HUES6 (cell line): ENCODE data around the gene RAP1B.
A peak's percentile ranks its signal among the peaks of the same experiment; 100 is the strongest.

ENCODE experiments used
- H3K27ac ChIP-seq: 2 replicates; pipeline ENCODE4 v1.7.0; 2013; ENCODE audit warnings: low read depth, mild to moderate bottlenecking, low read length, inconsistent platforms
- H3K27me3 ChIP-seq: 2 replicates; pipeline ENCODE4 v1.6.1; 2013; ENCODE audit warnings: low read length; ENCODE audit not compliant: control insufficient read depth, insufficient read depth
- H3K36me3 ChIP-seq: 2 replicates; pipeline ENCODE4 v1.6.1; 2013; ENCODE audit warnings: low read length; ENCODE audit not compliant: control insufficient read depth, insufficient read depth
- H3K4me1 ChIP-seq: 2 replicates; pipeline ENCODE4 v1.6.1; 2013; ENCODE audit warnings: low read length; ENCODE audit not compliant: control insufficient read depth, insufficient read depth
- H3K4me3 ChIP-seq: 2 replicates; pipeline ENCODE4 v1.5.1; 2013; ENCODE audit warnings: low read depth, low read length
- H3K9ac ChIP-seq: one replicate; pipeline ENCODE4 v1.6.1; 2013; ENCODE audit warnings: mild to moderate bottlenecking, low read length
- H3K9me3 ChIP-seq: 2 replicates; pipeline ENCODE4 v1.6.1; 2013; ENCODE audit warnings: low read depth, low read length; ENCODE audit not compliant: control insufficient read depth, insufficient read depth

RAP1B gene

DNA sequence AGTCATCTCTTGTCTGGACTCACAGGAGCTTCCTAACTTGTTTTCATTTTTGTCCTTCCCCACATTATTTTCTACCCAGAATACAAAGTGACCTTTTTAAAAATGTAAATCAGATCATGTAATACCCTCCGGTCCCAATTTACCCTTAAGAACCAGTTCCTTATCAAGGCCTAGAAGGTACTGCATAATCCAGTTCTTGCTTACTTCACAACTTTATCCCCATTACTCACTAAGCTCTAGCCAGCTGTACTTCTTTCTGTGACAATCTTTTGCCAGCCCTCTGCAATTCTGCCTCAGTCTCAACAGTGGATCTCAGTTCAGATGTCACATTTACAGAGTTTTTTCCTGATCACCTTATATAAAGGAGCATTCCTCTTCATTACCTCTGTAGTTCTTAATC is 11.6 kb downstream of the RAP1B start:
- peaks cover 20% of the 10 kb centered on the region for H3K4me1 ChIP-seq
- H3K27ac ChIP-seq: peak overlapping the region; percentile 2; the same call in 1 of the 2 replicates
- H3K4me3 ChIP-seq: no peak overlapping the region
- no peaks in the 10 kb centered on the region for H3K27me3 ChIP-seq
- peaks cover 3% of the 10 kb centered on the region; the same call in 1 of the 2 replicates for H3K9me3 ChIP-seq
- H3K9ac ChIP-seq: no peak overlapping the region
- peaks cover 28% of the 10 kb centered on the region for H3K36me3 ChIP-seq

GRCh38 chr12:68623059-68623458 is 12.4 kb downstream of the RAP1B start:
- Histone ChIP-seq H3K4me3 (no peak overlapping the region), H3K4me1 (peaks cover 20% of the 10 kb centered on the region), H3K9ac (no peak overlapping the region), H3K27me3 (no peaks in the 10 kb centered on the region), H3K27ac (peak overlapping the region; percentile 2; the same call in 1 of the 2 replicates), H3K36me3 (peaks cover 36% of the 10 kb centered on the region), H3K9me3 (peaks cover 9% of the 10 kb centered on the region)

GRCh38 chr12:68623984-68624383 is 13.3 kb downstream of the RAP1B start:
- H3K4me3 ChIP-seq: no peak overlapping the region
- H3K27ac ChIP-seq: no peak overlapping the region
- no peaks in the 10 kb centered on the region for H3K27me3 ChIP-seq
- no peak overlapping the region for H3K9ac ChIP-seq
- peaks cover 10% of the 10 kb centered on the region for H3K9me3 ChIP-seq
- H3K4me1 ChIP-seq: peaks cover 20% of the 10 kb centered on the region
- H3K36me3 ChIP-seq: peaks cover 37% of the 10 kb centered on the region

GRCh38 chr12:68624933-68625332 is 14.2 kb downstream of the RAP1B start:
- Histone ChIP-seq H3K36me3 (peaks cover 37% of the 10 kb centered on the region), H3K4me1 (peaks cover 20% of the 10 kb centered on the region), H3K9me3 (peaks cover 10% of the 10 kb centered on the region)

GRCh38 chr12:68627673-68628319 is 17.1 kb downstream of the RAP1B start:
- H3K9me3 ChIP-seq: peaks cover 10% of the 10 kb centered on the region
- no peaks in the 10 kb centered on the region for H3K27me3 ChIP-seq
- peaks cover 39% of the 10 kb centered on the region for H3K36me3 ChIP-seq
- H3K4me3 ChIP-seq: no peak overlapping the region
- no peak overlapping the region for H3K27ac ChIP-seq
- H3K4me1 ChIP-seq: no peaks in the 10 kb centered on the region
- no peak overlapping the region for H3K9ac ChIP-seq

More at GRCh38 chr12:68624933-68625332, 14.2 kb downstream of the RAP1B start:
- no peak overlapping the region for H3K4me3 ChIP-seq
- no peaks in the 10 kb centered on the region for H3K27me3 ChIP-seq
- no peak overlapping the region for H3K9ac ChIP-seq
- H3K27ac ChIP-seq: no peak overlapping the region

GRCh38 chr12:68628698-68629097 is 18.0 kb downstream of the RAP1B start:
- no peaks in the 10 kb centered on the region for H3K4me1 ChIP-seq
- peaks cover 39% of the 10 kb centered on the region for H3K36me3 ChIP-seq
- no peak overlapping the region for H3K9ac ChIP-seq
- peaks cover 10% of the 10 kb centered on the region for H3K9me3 ChIP-seq
- no peaks in the 10 kb centered on the region for H3K27me3 ChIP-seq
- no peak overlapping the region for H3K27ac ChIP-seq
- no peak overlapping the region for H3K4me3 ChIP-seq

GRCh38 chr12:68630050-68630449 is 19.4 kb downstream of the RAP1B start:
- Histone ChIP-seq H3K36me3 (peaks cover 32% of the 10 kb centered on the region), H3K27ac (no peak overlapping the region), H3K27me3 (no peaks in the 10 kb centered on the region), H3K4me1 (no peaks in the 10 kb centered on the region), H3K4me3 (no peak overlapping the region), H3K9ac (no peak overlapping the region), H3K9me3 (peaks cover 10% of the 10 kb centered on the region)

GRCh38 chr12:68630598-68630997 is 19.9 kb downstream of the RAP1B start:
- Histone ChIP-seq H3K27ac (no peak overlapping the region), H3K4me1 (no peaks in the 10 kb centered on the region), H3K27me3 (no peaks in the 10 kb centered on the region), H3K36me3 (peaks cover 27% of the 10 kb centered on the region), H3K9ac (no peak overlapping the region), H3K4me3 (no peak overlapping the region), H3K9me3 (peaks cover 10% of the 10 kb centered on the region)

DNA sequence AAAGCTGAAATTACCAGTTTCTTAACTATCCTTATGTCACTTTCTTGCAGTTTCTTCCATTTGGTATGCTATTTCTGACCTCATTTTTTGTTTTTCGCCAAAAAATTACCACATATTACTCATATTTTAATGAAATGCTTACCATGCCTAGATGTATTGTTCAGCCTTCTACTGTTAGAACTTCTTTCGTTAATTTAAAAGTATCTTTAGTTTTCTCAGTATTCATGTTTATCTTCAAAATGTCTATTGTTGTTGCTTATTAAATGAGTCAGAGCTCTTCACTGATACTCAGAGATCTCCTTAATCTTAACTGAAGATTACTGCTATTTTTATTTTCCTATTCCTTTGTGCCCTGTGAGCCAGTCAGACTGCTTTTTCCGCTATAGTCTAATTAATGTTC is 20.5 kb downstream of the RAP1B start:
- no peaks in the 10 kb centered on the region for H3K4me1 ChIP-seq
- H3K4me3 ChIP-seq: no peak overlapping the region
- H3K9me3 ChIP-seq: peaks cover 10% of the 10 kb centered on the region
- H3K9ac ChIP-seq: no peak overlapping the region
- H3K36me3 ChIP-seq: peaks cover 20% of the 10 kb centered on the region
- no peak overlapping the region for H3K27ac ChIP-seq
- H3K27me3 ChIP-seq: no peaks in the 10 kb centered on the region

DNA sequence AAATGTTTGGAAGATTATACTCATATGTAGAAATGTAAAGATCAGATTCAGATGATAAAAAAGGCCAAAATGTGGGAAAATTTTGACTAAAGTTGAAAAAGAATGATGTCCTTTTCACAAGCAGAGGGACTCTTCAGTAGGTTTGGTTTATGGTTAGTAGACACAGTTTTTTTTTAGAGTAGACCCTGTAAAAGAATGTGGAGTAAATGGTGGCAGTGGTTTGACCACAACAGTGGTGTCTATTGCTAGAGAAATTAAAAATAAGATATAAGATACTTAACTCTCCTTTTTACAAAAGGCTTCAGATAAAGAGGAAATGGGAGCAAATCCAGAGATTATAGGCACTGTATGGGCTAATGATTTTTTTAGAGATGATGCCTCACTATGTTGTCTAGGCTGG is 21.8 kb downstream of the RAP1B start:
- Histone ChIP-seq H3K4me1 (no peaks in the 10 kb centered on the region), H3K4me3 (no peak overlapping the region), H3K27me3 (no peaks in the 10 kb centered on the region), H3K9me3 (peaks cover 7% of the 10 kb centered on the region), H3K9ac (no peak overlapping the region), H3K36me3 (peaks cover 8% of the 10 kb centered on the region), H3K27ac (no peak overlapping the region)

DNA sequence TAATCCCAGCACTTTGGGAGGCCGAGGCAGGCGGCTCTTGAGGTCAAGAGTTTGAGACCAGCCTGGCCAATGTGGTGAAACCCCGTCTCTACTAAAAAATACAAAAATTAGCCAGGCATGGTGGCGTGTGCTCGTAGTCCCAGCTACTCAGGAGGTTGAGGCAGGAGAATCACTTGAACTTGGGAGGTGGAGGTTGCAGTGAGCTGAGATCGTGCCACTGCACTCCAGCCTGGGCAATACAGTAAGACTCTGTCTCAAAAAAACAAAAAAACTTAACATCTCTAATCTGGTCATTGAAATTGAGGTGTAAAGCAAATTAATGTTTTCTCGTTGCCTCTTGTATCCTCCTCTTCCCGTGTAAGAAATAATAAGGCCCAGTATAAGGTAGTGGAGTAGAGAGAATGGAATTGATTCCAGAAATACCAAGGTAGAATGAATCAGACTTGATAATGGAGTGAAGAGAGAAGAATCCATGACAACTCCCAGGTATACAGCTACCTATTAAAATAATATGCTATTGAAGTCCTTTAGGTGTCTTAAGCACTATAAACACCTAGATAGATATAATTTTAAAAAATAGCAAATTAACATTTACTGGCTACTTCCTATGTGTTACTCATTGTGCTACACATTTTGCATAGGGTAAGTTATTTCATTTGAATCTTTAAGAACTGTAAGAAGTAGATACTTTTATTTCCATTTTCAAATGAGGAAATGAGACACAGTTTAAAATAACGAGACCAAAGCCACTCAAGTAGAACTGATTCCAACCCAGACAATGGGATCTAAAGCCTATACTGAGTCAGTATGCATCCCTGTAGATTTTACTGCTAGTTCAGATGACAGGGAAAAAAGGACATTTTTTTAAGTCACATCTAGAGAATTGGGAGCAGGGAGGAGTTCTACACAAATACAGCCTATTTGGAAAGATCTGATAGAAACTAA is 23.2 kb downstream of the RAP1B start:
- H3K4me3 ChIP-seq: no peak overlapping the region
- 0 out of 2 replicates have a peak, but pooled peaks cover 2% of the 10 kb centered on the region for H3K36me3 ChIP-seq
- no peaks in the 10 kb centered on the region for H3K9me3 ChIP-seq
- H3K4me1 ChIP-seq: no peaks in the 10 kb centered on the region
- H3K9ac ChIP-seq: no peak overlapping the region
- no peak overlapping the region for H3K27ac ChIP-seq
- H3K27me3 ChIP-seq: no peaks in the 10 kb centered on the region
